A549 treated with dexamethasone at 1 μM for 4 hours (cell line): Measurements from ENCODE around the gene MICAL3. TPM values are rescaled to one million over a fixed set of nuclear protein-coding genes. Genes with fewer than 3 reads are reported as not detected.

Source experiments
- total RNA-seq: library from RNA; stranded (reverse); fragments of 200-300 nt; extraction: Qiagen RNA extraction; gene quantifications from 5 replicates; pipeline ENCODE4 v1.2.3, GENCODE V29; 2022

MICAL3 gene
- total RNA-seq: 27.4 to 58.3 TPM (median 54.4 TPM) in 5 replicates

GRCh38 chr22:18024276-18024939 lies at the start of gene MICAL3:
Gene MICAL3 (minus strand): TSS chr22:18024561. CDS start chr22:17906812, 117,749 bp downstream.

GRCh38 chr22:17774206-17774925 lies 250.0 kb downstream of the MICAL3 start, which contains the start of gene BID:
Gene BID (minus strand): TSS chr22:17774469. CDS start chr22:17750116, 24,353 bp downstream.

Other genes starting within 250 kb of the MICAL3 start
- gene PEX26, start 53.4 kb upstream of the MICAL3 start, total RNA-seq: 7.3 to 13.0 TPM (median 12.3 TPM) in 5 replicates
- gene TUBA8, start 86.2 kb upstream of the MICAL3 start, total RNA-seq: 0.61 to 0.98 TPM (median 0.67 TPM) in 5 replicates
- 5.0 to 5.9 TPM (median 5.5 TPM) in 5 replicates for gene USP18, start 125.6 kb upstream of the MICAL3 start, total RNA-seq